ENCODE data around the gene SCLT1.

Gene SCLT1

GRCh38 chr4:128877934-128878333 lies 215.4 kb downstream of the SCLT1 start:
- no peak for DNase-seq (ENCODE audit: low read depth in 2 of 3, low spot score in 1 of 3)

- no peak for DNase-seq (ENCODE audit: low read depth in 2 of 3, low spot score in 1 of 3)
Observed at GRCh38 chr4:128876200-128876599, 217.1 kb downstream of the SCLT1 start.

DNA sequence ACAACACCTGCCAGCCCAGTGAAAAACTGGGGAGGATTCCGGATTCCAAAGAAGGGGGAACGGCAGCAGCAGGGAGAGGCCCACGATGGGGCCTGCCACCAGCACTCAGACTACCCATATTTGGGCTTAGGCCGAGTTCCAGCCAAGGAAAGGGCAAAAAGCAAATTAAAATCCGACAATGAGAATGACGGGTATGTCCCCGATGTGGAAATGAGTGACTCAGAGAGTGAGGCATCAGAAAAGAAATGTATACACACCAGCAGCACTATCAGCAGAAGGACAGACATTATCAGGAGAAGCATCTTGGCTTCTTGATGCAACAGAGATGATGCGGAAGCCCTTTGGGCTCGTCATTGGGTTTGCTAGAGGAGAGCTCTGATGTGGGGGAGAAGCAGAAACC lies 221.4 kb downstream of the SCLT1 start:
- no peak for DNase-seq (ENCODE audit: low read depth in 2 of 3, low spot score in 1 of 3)

DNA sequence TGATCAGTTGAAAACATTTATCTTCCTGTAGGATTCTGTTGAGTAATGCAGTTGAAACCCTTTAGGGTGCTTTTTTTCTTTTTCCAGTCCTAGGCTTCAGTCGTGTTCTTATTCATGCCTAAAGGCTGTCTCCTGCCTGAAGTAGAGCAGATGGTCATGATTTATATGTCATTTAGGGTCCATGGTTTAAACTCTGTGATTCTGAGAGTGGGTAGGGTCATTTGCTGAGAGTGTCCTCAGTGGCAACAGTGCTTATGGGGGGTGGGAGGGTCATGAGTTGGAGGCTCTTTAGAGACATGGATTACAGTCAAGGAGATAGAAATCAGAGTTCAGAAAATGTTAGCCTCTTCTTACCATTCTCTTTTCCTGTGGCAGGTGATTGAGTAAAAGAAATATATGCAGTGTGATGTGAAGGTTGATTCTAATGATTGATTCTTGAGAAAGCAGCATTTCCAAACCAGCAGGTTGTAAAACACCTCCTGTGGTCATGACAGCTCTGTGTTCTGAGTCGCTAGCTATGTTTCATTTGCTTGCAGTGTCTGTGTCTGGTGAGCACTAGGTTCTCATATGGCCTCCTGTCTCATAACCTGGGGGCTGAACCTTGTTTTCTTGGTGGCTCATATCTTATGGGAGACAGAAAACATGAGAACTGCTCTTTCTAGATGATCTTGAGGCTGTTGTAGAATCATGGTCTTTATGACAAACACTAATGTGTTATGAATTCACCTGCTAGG lies 223.4 kb downstream of the SCLT1 start:
- DNase-seq (ENCODE audit: low read depth in 2 of 3, low spot score in 1 of 3): no peak

DNA sequence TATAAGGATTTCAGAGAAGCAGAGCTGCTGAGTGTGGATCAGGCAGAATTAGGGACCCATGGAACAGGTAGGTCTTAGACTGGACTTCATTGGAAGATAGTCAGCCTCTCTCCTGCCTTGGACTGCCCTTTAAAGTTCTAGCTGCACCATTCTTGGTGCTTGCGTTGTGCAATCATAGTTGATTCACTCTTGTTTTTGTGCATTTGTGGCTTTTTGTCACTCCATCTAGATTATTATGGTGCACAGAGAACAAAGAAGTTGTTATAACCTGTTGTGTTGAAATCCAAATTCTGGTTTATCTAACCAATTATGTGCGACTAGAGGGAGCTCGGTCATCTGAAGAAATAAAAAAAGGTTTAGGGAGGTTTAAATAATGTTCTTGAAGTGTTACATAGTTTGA lies 224.6 kb downstream of the SCLT1 start:
- no peak for DNase-seq (ENCODE audit: low read depth in 2 of 3, low spot score in 1 of 3)

GRCh38 chr4:128866691-128867090 lies 226.6 kb downstream of the SCLT1 start:
- DNase-seq (ENCODE audit: low read depth in 2 of 3, low spot score in 1 of 3): no peak

DNA sequence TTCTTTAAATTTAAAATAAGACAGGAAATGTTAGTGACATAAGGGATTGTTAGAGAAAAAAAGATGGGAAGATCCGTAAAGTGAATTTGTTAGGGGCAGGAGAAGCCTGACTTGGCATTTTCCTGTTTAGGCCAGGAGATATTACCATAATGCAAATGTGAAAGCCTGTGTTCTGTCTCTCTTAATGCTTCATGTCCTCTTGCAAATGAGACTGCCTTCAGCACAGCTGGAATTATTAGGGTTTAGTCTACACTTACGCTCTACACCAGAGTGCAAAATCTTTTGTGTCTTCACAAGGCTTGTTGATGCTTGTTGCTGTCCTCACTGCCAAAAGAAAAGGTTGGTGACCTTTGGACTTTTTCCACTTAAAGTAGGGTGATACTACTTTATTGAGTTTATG lies 227.1 kb downstream of the SCLT1 start:
- DNase-seq (ENCODE audit: low read depth in 2 of 3, low spot score in 1 of 3): no peak

DNA sequence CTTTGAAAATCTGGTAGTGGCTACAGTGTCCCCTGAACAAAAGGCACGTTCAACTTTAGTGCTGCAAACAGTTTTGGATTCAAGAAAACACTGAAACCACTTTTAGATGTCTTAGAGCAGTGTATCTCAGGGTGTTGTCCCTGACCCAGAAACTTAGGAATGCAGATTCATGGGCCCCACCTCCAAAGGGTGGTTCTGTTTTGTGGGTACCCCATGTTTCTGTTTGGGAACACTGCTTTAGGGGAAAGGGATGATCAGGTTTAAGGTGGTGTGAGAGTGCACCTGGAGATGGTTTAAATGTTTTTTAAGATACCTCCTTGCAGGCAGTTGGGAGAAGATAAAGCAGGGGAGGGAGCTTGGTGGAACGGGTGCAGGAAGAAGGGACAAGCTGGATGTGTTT lies 228.2 kb downstream of the SCLT1 start:
- no peak for DNase-seq (ENCODE audit: low read depth in 2 of 3, low spot score in 1 of 3)

GRCh38 chr4:128863312-128864075 lies 229.8 kb downstream of the SCLT1 start:
- DNase-seq (ENCODE audit: low read depth in 2 of 3, low spot score in 1 of 3): peak; percentile 8 to 71 (median 48)

DNA sequence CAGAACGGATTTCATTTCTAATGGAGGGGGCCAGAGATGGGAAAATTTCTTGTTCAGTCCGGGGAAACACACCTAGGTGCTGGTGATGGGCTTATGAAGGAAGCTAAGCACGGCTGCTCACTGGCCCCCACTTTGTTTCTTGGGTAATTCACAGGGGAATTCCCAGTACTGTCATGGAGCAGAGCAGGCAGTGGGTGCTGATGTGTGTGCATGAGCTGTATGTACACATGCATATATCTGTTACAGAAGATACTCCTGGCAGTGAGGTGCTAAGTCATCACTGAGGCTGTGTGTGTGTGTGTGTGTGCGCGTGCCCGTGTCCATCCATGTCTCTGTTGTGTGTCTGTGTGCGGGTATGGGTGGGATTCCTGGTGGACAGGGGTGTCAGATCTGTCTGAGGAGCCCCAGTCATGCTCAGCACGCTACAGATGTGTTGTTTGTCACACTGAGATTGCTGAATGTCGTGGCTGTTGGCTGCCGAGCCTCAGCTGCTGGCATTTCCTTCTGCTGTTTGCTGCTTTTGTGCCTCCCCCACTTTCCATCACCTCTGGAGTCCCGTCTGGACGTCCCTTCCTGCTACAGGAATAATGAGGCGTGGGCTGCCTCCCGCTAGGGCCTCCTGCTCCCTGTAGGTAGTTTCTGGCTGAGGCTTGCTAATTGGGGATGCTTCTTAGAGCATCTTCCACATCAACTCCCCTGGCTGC lies 230.6 kb downstream of the SCLT1 start:
- DNase-seq (ENCODE audit: low read depth in 2 of 3, low spot score in 1 of 3): peak in 2 of 3 donors; percentile 25 to 27

DNA sequence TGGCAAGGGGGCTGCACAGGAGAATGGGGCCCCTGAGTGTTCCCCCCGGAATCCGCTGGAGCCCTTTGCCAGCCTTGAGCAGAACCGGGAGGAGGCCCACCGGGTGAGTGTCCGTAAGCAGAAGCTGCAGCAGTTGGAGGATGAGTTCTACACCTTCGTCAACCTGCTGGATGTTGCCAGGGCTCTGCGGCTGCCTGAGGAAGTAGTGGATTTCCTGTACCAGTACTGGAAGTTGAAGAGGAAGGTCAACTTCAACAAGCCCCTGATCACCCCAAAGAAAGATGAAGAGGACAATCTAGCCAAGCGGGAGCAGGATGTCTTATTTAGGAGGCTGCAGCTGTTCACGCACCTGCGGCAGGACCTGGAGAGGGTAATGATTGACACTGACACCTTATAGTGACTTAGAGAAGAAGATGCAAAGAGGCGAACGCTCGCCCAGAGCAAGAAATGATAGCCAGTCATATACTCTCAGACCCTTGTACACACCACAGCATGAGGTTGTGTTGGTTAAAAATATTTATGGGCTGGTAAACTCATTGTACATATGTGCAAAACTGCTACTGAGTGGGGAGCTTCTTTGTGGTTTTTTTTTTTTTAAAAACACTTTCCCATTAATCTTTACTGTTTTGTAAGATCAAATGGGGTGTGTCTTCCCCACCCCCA lies 231.4 kb downstream of the SCLT1 start:
- no peak for DNase-seq (ENCODE audit: low read depth in 2 of 3, low spot score in 1 of 3)

- no peak for DNase-seq (ENCODE audit: low read depth in 2 of 3, low spot score in 1 of 3)
Observed at GRCh38 chr4:128859887-128860677, 233.3 kb downstream of the SCLT1 start.

GRCh38 chr4:128858879-128859671 lies 234.3 kb downstream of the SCLT1 start:
- DNase-seq (ENCODE audit: low read depth in 2 of 3, low spot score in 1 of 3): no peak

GRCh38 chr4:128856246-128856645 lies 237.1 kb downstream of the SCLT1 start:
- DNase-seq (ENCODE audit: low read depth in 2 of 3, low spot score in 1 of 3): no peak

DNA sequence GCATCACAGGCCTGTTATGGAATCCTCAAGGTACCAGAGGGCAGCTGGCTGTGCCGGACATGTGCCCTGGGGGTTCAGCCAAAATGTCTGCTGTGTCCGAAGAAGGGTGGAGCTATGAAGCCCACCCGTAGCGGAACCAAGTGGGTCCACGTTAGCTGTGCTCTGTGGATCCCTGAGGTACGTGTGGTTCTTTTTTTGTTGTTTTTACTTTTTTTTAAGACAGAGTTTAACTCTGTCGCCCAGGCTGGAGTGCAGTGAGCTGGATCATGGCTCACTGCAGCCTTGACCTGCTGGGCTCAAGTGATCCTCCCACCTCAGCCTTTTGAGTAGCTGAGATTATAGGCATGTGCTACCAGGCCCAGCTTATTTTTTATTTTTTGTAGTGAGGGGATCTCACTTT lies 237.7 kb downstream of the SCLT1 start:
- DNase-seq (ENCODE audit: low read depth in 2 of 3, low spot score in 1 of 3): no peak

GRCh38 chr4:128854433-128854832 lies 238.9 kb downstream of the SCLT1 start:
- no peak for DNase-seq (ENCODE audit: low read depth in 2 of 3, low spot score in 1 of 3)

DNA sequence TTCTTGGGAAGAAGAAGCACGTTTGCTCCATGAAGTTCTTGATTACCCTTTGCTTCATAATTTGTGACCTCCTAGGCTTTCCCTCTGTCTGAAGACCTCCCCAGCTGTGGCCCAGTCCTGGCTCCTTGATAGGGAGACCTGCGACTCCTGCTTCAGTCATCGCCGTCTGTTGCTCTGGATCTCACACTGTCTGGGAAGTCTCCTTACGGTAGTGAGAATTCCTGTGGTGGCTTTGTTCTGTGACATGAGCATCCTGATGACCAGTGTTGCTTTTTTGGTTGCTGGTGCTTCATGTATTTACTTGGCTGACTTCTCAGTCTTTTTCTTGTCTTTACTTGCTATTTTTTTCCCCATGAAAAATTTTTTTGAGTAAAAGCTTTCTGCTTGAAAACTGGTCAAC lies 239.6 kb downstream of the SCLT1 start:
- no peak for DNase-seq (ENCODE audit: low read depth in 2 of 3, low spot score in 1 of 3)

- no peak for DNase-seq (ENCODE audit: low read depth in 2 of 3, low spot score in 1 of 3)
Observed at GRCh38 chr4:128850252-128850651, 243.1 kb downstream of the SCLT1 start.

- no peak for DNase-seq (ENCODE audit: low read depth in 2 of 3, low spot score in 1 of 3)
Observed at GRCh38 chr4:128848461-128848860, 244.9 kb downstream of the SCLT1 start.
